ENCODE measurements around the gene RAP1B. TPM values are rescaled to one million over a fixed set of nuclear protein-coding genes. Genes with fewer than 3 reads are reported as not detected.
"Not testable (repeated sequence)": the region's sequence is repeated elsewhere in the genome, so short reads cannot be mapped to it uniquely, and the experiment has no call there.

Gene RAP1B
- total RNA-seq, 1 donor from 2014 or later, result 158 TPM

DNA sequence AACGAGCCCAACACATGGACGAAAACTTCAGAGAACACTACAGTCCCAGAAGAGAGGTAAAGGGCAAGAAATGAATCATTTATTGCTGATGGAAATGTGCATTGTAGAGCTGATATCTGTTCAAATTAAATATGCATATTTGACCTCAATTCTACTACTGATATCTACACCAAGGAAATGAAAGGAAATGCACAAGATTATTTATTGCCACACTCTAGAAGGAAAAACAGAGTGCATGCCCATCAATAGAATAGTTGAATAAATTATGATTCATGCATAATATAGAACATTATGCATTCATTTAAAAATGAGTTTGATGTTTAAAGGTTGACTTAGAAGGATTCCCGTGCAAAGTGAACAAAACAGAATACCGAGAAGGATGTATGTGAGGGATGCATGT lies 60.5 kb downstream of the RAP1B start:
- H3K4me3 ChIP-seq, result no peak overlapping the region
- H3K27ac ChIP-seq, result no peak overlapping the region
- intact Hi-C loops (cut with DNase I), result no loop called here
- H3K36me3 ChIP-seq, result no peaks in the 10 kb centered on the region
- DNase-seq (no peak), ATAC-seq (no peak)
- no peaks in the 10 kb centered on the region for H3K9me3 ChIP-seq
- no peaks in the 10 kb centered on the region for H3K4me1 ChIP-seq
- H3K27me3 ChIP-seq, result no peaks in the 10 kb centered on the region
- TF ChIP-seq, protein P1, sequence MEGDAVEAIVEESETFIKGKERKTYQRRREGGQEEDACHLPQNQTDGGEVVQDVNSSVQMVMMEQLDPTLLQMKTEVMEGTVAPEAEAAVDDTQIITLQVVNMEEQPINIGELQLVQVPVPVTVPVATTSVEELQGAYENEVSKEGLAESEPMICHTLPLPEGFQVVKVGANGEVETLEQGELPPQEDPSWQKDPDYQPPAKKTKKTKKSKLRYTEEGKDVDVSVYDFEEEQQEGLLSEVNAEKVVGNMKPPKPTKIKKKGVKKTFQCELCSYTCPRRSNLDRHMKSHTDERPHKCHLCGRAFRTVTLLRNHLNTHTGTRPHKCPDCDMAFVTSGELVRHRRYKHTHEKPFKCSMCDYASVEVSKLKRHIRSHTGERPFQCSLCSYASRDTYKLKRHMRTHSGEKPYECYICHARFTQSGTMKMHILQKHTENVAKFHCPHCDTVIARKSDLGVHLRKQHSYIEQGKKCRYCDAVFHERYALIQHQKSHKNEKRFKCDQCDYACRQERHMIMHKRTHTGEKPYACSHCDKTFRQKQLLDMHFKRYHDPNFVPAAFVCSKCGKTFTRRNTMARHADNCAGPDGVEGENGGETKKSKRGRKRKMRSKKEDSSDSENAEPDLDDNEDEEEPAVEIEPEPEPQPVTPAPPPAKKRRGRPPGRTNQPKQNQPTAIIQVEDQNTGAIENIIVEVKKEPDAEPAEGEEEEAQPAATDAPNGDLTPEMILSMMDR (IDR thresholded peaks at IDR 0.05), result no peak

DNA sequence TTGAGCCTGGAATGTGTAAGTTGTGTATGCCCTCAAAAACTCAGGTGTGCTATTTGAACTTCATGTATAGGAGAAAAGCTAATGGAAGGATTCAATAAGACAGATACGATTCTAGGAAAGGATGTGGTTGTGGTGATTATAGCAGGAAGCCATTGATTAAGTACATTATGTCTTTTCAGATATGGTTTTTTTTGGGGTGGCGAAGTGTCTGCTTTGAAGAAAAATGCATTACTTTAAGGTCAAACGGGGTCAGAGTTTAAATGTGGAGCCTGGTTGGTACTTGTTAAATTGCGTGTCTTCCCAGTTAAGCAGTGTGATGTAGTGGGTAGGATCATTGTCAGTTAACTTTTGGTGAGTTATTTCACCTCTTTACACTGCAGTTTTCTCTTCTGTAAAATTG lies 63.1 kb downstream of the RAP1B start:
- Histone ChIP-seq H3K27me3 (no peaks in the 10 kb centered on the region), H3K9me3 (no peaks in the 10 kb centered on the region), H3K4me3 (no peak overlapping the region), H3K4me1 (no peaks in the 10 kb centered on the region), H3K36me3 (no peaks in the 10 kb centered on the region), H3K27ac (no peak overlapping the region)
- DNase-seq (no peak), ATAC-seq (no peak)
- TF ChIP-seq, protein P1 (IDR thresholded peaks at IDR 0.05), result no peak
- intact Hi-C loops (cut with DNase I), result no loop called here

DNA sequence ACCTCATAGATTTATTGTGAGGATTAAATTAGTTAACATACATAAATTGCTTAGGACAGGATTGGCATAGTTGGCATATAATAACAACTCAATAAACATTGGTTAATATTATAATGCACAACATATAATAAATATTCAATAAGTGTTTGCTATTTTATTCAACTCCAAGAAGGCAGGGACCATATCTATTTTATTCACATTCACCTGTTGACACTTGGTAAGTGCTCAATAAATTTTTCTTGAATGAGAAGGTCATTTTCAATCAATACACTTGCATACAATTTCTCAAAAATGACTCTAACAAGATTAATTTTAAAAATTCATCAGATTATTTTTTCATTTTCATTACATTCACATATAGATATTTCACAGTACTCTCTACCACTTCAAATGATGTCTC lies 63.7 kb downstream of the RAP1B start:
- Histone ChIP-seq H3K36me3 (no peaks in the 10 kb centered on the region), H3K27me3 (no peaks in the 10 kb centered on the region), H3K9me3 (no peaks in the 10 kb centered on the region), H3K27ac (no peak overlapping the region), H3K4me1 (no peaks in the 10 kb centered on the region), H3K4me3 (no peak overlapping the region)
- intact Hi-C loops (cut with DNase I), result no loop called here
- DNase-seq, result no peak
- no peak for ATAC-seq
- TF ChIP-seq, protein P1 (IDR thresholded peaks at IDR 0.05), result no peak

DNA sequence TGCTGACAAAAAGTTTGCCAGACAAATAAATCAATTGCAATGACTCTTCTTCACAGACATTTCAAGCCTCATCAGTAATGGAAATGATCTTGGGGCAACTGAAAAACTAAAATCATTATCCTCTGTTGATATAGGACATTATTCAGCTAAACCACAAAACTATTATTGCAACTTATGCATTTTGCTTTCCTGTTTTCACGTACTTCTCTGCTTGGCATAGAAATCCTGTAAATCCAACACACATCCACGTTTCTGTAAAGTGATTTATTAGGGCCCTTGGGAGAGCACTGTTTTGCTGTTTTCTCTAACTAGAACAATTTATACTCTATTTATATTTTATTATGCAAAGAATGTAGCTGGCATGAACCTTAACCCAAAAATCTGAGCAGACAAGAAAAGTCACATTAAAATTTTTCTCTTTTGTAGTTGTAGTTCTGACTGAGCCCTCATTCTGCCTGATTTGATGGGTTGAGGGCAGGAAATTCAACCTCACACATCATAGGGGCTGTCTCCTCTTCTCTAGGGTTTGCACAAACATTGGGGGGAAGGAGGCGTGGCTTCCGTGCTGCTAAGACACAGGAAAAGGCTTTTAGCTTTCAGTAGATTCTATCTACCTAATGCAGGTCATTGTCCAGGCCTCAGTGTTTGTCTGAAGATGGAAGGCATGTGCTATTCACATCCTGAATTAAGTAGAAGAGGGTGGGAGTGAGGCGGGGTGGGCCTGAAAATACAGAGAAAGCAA lies 64.6 kb downstream of the RAP1B start:
- Histone ChIP-seq H3K36me3 (no peaks in the 10 kb centered on the region), H3K27me3 (no peaks in the 10 kb centered on the region), H3K27ac (no peak overlapping the region), H3K4me3 (no peak overlapping the region), H3K9me3 (no peaks in the 10 kb centered on the region), H3K4me1 (no peaks in the 10 kb centered on the region)
- ATAC-seq (peak; percentile 47), DNase-seq (no peak)
- intact Hi-C loops (cut with DNase I), result no loop called here
- TF ChIP-seq, protein P1 (IDR thresholded peaks at IDR 0.05), result no peak

DNA sequence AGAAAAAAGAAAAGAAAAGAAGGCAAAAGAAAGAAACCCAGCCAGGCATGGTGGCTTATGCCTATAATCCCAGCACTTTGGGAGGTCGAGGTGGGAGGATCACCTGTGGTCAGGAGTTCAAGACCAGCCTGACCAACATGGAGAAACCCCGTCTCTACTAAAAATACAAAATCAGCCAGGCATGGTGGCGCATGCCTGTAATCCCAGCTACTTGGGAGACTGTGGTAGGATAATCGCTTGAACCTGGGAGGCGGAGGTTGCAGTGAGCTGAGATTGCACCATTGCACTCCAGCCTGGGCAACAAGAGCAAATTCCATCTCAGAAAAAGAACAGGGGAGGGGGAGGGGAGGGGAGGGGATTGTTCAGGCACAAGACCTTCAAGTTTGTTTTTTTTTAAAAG lies 66.2 kb downstream of the RAP1B start:
- intact Hi-C loops (cut with DNase I); DNase-seq; ATAC-seq: not testable (repeated sequence)

DNA sequence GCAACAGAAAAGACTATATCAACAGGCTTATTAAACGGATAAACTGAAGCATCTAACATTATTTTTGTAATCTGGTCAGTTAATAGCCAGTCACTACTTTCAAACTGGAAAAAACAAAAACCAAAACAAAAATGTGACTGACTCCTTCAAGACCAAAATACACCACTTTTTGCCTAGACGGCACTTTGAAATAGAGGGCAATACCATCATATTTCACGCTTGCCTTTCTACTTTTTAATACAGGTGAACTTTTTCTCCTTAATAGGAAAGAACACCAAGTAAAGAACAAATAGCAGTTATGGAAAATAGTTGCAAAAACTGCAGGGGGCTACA lies 75.5 kb downstream of the RAP1B start:
- peaks cover 15% of the 10 kb centered on the region for H3K4me1 ChIP-seq
- H3K27ac ChIP-seq, result peak overlapping the region; percentile 84
- H3K36me3 ChIP-seq, result peaks cover 8% of the 10 kb centered on the region
- ATAC-seq (no peak), DNase-seq (no peak)
- intact Hi-C loops (cut with DNase I), result loop anchor here (10.0 kb wide), 1 partner anchor 331 kb away; no protein-coding TSS in a partner anchor
- no peaks in the 10 kb centered on the region for H3K9me3 ChIP-seq
- H3K27me3 ChIP-seq, result no peaks in the 10 kb centered on the region
- peak overlapping the region; percentile 82 for H3K4me3 ChIP-seq
- TF ChIP-seq, protein P1 (IDR thresholded peaks at IDR 0.05), result no peak

More for the DNA sequence above, 66.2 kb downstream of the RAP1B start:
- H3K9me3 ChIP-seq, H3K27me3 ChIP-seq, H3K4me3 ChIP-seq, H3K27ac ChIP-seq, H3K4me1 ChIP-seq, H3K36me3 ChIP-seq: not testable (repeated sequence)

Data from upper lobe of right lung (tissue), 1 donor.